Astrocyte of the cerebellum (primary cell): ENCODE results near the gene ZNF546.

Source experiments
- DNase-seq: peaks from one replicate; pipeline ENCODE4 v3.0.0-alpha.2; 2011; ENCODE audit warnings: low read depth
- H3K4me3 ChIP-seq: 2 replicates; pipeline ENCODE4 v1.5.1; 2011; ENCODE audit warnings: mild to moderate bottlenecking, low read depth, low read length, moderate library complexity
- CTCF ChIP-seq: IDR thresholded peaks from 2 replicates; pipeline ENCODE4 v1.5.1; 2012; ENCODE audit warnings: low read length, low read depth, moderate library complexity, mild to moderate bottlenecking; ENCODE audit errors: missing control alignments
- in situ Hi-C: cut with HindIII; loops from 2 replicates; pipeline ENCODE4 v1.10.0; 2017; ENCODE audit warnings: low sequenced_read_pairs

The ZNF546 gene

DNA sequence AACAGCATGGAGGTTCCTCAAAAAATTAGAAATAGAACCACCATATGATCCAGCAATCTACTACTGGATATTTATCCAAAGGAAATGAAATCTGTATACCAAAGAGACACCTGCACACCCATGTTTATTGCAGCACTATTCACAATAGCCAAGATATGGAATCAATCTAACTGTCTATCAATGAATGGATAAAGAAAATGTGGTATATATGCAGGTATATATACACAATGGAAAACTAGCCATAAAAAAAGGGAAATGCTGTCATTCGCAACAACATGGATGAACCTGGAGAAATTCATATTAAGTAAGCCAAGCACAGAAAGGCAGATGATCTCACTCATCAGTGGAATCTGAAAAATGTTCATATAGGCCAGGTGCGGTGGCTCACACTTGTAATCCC lies 56.6 kb downstream of the ZNF546 start:
- no peak overlapping the region for H3K4me3 ChIP-seq
- in situ Hi-C loops, result no loop called here
- no peak for DNase-seq
- TF ChIP-seq CTCF, result no peak

- no peak for DNase-seq
- no peak overlapping the region for H3K4me3 ChIP-seq
- no peak for TF ChIP-seq CTCF
- in situ Hi-C loops, result loop anchor here (5.0 kb wide), 1 partner anchor 32 kb away; no protein-coding TSS in a partner anchor
Measured at GRCh38 chr19:40054632-40055031, 57.8 kb downstream of the ZNF546 start.

DNA sequence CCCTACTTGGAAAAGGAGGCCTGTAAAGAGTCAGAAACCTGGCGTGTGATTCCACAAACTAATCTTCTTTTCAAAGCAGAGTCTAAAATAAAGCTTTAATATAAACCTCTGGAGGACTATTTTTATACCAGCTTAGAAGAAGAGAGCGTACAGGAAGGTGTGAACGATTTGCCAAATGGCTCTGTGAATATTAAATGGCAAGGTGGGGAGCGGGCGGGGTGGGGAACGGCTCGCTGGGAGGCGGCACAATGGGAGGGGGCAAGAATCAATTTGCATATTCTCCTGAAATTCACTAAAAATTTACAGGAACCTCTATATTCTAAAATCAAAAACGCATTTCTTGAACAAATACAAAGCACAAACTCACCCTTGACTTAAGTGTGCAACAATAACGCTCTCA lies 58.2 kb downstream of the ZNF546 start:
- in situ Hi-C loops, result loop anchor here (5.0 kb wide), 1 partner anchor 33 kb away; no protein-coding TSS in a partner anchor
- no peak for TF ChIP-seq CTCF
- DNase-seq, result no peak
- peak overlapping the region; percentile 78 for H3K4me3 ChIP-seq

DNA sequence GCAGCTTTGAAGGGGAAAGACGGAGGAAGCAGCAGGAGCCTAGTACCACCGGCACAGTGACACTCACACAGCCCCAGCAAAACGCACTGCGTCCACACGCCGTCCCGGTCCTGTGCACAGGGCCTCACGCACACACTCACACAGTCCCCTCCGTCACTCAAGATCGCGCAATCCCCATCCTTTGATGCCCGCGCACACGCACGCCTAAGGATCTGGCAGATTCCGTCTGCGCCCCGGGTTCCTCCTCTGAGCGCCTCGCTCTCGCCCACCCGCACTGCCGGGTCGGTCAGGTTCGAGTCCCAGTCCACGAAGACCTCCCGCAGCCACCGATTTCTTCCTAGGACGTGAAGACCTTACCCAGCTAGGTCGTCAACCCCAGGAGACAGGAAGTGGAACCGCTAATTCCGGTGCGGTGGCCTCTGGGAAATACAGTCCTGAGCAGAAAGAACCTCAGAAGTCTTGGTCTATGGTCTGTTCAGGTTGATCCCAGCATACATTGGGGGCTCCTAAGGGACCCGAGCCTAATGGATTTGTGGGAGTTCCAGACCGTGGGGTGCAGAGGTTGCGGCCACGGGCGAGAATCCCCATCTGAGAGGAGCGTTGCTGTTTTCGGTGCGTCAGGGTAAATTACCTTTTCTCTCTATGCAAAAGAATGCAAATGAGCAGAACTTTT lies 59.1 kb downstream of the ZNF546 start, which contains the start of gene ZNF780B:
Gene ZNF780B, minus strand, starts transcription at position 400 of the 673 bp plus-strand sequence. CDS start 5,899 bp downstream, outside the sequence.
- peak within 1 kb of the TSS; percentile 78 for H3K4me3 ChIP-seq
- DNase-seq, result peak; percentile 4
- in situ Hi-C loops, result loop anchor here (5.0 kb wide), 1 partner anchor 34 kb away; no protein-coding TSS in a partner anchor
- TF ChIP-seq CTCF, result no peak

DNA sequence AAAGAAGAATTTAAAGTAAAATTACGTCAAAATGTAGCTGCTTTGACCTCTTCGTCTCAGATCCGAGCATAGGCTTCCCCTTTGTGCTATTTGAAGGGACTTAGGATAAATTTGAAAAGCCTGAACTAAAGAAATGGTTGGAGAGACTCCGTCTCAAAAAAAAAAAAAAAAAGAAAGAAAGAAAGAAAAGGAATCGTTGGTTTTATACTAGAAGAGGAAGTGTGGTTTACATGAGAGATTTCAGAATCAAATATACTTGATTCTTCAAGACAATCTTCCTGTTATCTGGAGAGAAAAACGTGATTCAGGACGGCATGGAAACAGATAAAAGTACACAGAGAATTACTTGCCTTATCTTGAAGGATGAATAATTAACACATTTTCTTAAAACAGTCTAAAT lies 59.6 kb downstream of the ZNF546 start:
- in situ Hi-C loops, result loop anchor here (5.0 kb wide), 1 partner anchor 34 kb away; no protein-coding TSS in a partner anchor
- no peak for TF ChIP-seq CTCF
- H3K4me3 ChIP-seq, result peak overlapping the region; percentile 78
- no peak for DNase-seq

- H3K4me3 ChIP-seq, result no peak overlapping the region
- no peak for TF ChIP-seq CTCF
Measured at GRCh38 chr19:40057166-40057565, 60.3 kb downstream of the ZNF546 start.

More at GRCh38 chr19:40057166-40057565, 60.3 kb downstream of the ZNF546 start:
- in situ Hi-C loops, result loop anchor here (5.0 kb wide), 1 partner anchor 35 kb away; no protein-coding TSS in a partner anchor
- DNase-seq, result no peak
